NCI-H1092 treated with DMSO at 0.1 percent for 48 hours (cell line): Measurements from ENCODE around the gene PCID2.
"Not testable (repeated sequence)": the region's sequence is repeated elsewhere in the genome, so short reads cannot be mapped to it uniquely, and the experiment has no call there.

Experiments used
- DNase-seq: peaks from one replicate; lab custom pipeline; 2025; lab: John Stamatoyannopoulos, UW

PCID2 gene

DNA sequence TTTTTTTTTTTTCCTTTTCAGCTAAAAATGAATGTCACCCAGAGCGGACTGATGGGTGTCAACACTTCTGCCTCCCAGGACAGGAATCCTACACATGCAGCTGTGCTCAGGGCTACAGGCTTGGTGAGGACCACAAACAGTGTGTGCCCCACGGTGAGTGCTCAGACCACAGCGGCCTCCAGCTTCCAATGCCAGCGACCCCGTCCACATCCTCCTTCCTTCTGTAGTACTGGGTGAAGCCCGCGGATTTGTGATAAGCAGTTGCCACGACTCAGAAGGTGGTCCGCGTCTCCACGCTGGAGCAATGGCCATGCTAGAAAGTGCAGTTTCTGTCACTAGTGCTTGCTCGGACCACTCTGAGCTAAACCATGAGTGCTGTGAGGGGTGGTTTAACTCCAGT, 44.0 kb downstream of the PCID2 start:
- DNase-seq: no peak

DNA sequence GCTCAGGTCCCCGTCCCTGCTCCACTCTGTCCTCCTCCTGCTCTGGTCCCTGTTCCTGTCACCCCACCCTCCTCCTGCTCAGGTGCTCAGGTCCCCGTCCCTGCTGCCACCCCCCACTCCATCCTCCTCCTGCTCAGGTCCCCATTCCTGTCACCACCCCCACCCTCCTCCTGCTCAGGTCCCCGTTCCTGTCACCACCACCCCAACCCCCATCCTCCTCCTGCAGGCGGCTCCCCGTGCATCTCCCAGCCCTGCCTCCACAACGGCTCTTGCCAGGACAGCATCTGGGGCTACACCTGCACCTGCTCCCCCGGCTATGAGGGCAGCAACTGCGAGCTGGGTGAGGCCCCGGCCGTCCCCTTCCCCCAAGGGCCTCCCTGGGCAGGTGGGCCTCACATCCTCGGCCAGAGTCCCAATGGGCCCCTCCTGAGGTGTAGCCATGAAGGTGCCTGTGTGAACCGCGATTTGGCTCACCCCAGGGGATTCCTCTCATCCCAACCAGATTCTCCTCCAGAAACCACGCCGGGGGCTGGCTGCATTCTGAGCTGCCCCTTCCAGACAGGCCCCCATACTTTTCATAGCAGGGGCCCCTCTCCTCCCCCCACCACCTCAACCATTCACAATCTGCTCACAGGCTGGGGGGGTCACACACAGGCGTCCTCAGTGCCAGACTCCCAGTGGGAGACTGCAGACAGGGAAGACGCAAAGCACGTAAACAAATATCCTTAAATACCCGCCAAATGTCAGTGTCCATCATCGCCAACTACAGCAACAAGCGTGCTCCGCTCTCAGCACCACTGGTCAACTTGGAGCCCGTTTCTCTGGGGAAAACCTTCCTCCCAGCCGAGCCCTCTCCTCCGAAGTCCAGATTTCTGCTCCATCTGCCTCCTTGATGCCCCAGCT, 45.4 kb downstream of the PCID2 start:
- peak; percentile 53 for DNase-seq

DNA sequence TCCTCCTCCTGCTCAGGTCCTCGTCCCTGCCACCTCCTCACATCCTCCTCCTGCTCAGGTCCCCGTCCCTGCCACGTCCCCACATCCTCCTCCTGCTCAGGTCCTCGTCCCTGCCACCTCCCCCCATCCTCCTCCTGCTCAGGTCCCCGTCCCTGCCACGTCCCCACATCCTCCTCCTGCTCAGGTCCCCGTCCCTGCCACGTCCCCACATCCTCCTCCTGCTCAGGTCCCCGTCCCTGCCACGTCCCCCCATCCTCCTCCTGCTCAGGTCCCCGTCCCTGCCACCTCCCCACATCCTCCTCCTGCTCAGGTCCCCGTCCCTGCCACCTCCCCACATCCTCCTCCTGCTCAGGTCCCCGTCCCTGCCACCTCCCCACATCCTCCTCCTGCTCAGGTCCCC, 46.5 kb downstream of the PCID2 start:
- not testable (repeated sequence) for DNase-seq

DNA sequence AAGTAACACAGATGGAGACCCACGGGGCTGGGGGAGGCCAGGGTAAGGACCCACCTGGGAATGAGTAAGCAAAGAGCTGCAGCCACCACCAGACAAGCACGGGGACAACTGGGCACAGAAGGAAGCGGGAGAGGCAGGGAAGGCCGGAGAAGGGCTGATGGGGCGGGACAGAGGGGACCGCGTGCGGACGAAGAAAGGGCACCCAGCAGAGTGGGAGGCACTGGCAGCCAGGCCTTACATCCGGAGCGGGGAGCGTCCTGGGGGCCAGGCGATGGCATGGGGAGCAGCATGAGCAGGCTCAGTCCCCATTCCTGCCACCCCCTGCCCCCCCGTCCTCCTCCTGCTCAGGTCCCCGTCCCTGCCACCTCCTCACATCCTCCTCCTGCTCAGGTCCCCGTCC, 47.0 kb downstream of the PCID2 start:
- no peak for DNase-seq

DNA sequence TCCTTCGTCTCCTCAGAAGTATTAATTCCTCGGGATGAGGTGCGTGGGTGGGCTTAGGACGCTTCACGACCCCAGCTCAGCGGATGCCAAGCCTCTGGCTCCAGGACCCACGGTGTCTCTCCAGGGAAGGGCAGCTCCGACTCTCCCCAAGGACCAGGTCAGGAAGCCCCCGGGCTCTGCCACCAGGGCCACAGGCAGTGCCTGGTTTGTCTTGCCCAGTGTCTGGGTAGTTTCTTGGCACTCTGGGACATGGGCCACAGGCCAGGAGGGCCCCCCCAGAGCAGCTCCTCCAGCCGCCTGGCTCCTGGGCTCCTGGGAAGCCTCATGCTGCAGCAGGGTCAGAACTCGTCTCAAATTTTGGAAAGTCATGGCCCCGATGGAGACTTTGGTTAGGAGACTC, 47.5 kb downstream of the PCID2 start:
- no peak for DNase-seq

DNA sequence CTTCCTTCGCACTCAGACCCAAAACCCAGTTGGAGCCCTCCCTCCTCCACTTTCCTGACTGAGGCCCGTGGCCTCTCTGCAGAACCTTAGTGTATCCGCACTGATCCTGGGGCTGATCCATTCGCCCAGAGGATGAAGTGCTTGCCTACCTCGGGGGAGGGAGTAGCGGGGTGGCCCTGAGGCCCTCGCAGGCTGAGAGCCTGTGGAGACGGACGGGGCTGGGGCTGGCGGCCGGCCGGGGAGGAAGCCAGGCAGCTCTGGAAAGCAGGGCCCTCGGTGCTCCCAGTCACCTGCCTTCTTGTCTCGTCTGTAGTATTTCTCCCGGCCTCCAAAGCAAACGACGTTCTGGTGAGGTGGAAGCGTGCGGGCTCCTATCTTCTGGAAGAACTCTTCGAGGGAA, 48.8 kb downstream of the PCID2 start:
- no peak for DNase-seq

DNA sequence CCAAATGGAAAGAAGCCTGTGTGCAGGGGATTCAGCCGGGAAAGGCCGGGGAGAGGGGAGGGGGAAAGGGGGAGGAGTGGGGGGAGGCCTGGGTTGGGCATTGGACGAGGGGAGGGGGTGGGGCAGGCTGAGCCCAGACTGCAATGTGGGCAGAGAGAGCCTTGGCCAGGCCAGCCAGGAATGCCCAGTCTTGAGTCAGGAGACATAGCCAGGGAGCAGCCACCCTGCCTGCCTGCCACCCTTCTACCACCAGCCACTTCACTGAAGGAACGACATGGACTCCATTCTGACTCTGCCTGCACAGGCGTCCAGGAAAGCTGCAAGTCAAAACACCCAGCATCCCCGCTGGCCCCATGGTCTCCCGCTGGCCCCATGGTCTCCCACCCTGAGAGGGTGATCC, 49.5 kb downstream of the PCID2 start:
- no peak for DNase-seq

DNA sequence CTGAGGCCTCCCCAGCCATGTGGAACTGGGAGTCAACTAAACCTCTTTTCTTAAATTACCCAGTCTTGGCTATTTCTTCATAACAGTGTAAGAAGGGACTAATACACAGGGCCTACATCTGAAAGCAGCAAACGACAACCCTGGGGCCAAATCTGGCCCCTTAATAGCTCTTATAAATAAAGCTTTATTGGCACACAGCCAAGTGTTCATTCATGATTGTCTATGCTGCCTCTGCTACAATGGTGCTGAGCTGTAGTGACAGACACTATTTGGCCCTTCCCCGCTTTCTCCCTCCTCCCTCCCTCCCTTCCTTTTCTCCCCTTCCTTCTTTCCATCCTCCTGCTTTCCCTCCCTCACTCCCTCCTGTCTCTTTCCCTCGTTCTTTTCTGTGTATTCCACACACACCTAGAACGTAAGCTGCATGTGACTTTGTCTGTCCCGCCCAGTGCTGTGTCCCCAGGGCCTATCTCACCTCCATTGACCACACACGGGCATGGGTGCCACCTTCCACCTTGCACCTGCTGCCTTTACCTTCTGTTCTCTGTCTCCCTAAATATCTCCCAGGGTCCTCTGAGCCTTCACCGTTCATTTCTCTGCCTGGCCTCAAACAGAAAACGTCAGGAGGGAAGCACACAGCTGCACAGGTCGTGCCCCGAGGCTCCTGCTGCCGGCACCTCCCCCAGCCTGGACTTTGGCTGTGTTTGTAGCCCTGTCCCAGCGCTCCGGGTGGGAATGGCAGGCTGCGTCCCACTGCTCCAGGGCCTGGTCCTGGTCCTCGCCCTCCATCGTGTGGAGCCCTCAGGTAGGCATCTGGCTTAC, 50.3 kb downstream of the PCID2 start, which contains the start of gene PROZ:
Gene PROZ, plus strand, starts transcription at position 720 of the 819 bp plus-strand sequence. Its CDS starts 13 bp downstream, at position 733.
- DNase-seq: peak; percentile 10

DNA sequence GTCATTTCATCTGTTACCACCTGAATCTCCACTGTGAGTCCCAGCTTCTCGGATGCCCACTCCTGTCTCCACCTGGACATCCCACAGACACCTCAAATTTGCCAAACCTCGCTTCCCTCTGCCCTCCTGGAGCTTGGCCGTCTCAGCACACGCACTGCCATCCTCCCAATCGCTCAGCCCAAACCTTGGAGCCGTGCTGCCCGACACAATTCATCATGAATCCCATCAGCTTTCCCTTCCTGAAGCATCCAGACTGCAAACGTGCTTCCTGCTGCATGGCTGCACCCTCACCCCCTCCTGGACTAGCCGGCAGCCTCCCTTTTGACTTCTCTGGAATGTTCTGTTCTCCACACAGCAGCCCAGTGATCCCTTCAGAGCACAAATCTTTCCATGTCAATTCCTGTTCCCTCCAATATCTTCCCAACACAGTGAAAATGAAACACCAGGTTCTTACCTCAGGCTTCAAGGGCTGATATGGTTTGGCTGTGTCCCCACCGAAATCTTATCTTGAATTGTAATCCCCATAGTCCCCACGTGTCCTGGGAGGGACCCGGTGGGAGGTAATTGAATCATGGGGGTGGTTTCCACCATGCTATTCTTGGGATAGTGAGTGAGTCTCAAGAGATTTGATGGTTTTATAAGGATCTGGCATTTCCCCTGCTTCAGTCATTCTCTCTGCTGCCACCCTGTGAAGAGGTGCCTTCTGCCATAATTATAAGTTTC, 51.1 kb downstream of the PCID2 start:
- DNase-seq: no peak

DNA sequence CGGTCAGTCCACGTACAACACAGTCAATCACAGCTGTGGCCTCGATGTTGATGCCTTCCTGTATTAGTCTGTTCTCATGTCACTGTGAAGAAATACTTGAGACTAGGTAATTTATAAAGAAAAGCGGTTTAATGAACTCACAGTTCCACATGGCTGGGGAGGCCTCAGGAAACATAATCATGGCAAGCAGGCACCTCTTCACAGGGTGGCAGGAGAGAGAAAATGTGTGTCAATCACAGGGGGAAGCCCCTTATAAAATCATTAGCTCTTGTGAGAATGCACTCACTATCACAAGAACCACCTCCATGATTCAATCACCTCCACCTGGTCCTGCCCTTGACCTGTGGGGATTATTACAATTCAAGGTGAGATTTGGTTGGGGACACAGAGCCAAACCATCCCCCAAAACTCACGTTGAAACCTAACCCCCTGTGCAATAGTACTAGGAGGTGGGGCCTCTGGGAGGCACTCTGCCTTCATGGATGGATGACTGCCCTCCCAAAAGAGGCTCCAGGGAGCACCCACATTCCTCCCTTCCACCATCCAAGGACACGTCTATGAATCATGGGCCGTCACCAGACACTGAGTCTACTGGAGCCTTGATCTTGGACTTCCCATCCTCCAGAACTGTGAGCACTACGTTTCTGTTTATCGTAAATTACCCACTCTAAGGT, 52.4 kb downstream of the PCID2 start:
- no peak for DNase-seq

DNA sequence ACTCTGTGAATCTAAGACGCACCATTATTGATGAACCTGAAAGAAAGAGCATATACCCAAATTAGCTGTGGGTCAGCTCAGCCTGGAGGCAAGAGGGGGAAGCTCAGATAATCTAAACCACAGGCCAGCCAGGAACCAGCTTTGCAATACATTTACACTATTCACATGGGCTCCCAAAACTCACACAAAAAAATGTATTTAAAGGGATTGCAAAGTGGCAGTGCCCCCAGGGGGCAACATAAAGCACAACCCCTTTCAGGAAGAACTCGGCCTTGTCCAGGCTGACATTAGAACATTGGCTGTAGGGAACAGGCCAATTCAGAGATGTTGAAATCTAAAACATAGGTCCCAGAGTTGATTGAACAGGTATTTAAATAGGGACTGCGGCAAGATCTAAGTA, 53.3 kb downstream of the PCID2 start:
- no peak for DNase-seq

DNA sequence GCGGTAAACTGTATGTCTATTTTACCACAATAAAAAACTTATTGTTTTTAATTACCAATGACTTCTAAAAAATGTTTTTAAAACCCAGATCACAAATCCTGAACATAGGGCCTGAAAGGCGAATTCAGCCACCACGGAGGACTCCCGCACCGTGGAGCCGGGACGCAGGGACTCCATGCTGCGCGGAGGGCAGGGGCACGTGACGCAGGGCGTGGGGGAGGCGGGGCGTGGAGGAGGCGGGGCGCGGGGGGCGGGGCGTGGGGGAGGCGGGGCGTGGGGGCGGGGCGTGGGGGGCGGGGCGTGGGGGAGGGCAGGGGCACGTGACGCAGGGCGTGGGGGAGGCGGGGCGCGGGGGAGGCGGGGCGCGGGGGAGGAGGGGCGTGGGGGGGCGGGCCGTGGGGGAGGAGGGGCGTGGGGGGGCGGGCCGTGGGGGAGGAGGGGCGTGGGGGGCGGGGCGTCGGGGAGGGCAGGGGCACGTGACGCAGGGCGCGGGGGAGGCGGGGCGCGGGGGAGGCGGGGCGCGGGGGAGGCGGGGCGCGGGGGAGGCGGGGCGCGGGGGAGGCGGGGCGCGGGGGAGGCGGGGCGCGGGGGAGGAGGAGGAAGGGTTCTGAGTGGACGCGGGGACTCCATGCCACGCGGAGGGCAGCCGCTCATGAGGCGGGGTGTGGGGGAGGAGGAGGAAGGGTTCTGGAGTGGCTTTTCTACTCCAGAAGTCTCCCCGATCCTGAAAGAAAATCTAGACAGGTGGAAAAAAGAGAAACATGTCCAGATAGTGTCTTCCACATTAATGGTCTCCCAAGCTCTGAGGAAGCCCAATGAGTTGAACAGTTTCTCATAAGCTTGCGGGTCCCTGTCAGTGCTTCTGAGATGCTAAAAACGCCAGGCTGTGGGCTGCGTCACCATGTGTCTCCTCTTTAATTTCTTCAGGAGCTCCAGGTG, 54.4 kb downstream of the PCID2 start:
- DNase-seq: peak; percentile 68

DNA sequence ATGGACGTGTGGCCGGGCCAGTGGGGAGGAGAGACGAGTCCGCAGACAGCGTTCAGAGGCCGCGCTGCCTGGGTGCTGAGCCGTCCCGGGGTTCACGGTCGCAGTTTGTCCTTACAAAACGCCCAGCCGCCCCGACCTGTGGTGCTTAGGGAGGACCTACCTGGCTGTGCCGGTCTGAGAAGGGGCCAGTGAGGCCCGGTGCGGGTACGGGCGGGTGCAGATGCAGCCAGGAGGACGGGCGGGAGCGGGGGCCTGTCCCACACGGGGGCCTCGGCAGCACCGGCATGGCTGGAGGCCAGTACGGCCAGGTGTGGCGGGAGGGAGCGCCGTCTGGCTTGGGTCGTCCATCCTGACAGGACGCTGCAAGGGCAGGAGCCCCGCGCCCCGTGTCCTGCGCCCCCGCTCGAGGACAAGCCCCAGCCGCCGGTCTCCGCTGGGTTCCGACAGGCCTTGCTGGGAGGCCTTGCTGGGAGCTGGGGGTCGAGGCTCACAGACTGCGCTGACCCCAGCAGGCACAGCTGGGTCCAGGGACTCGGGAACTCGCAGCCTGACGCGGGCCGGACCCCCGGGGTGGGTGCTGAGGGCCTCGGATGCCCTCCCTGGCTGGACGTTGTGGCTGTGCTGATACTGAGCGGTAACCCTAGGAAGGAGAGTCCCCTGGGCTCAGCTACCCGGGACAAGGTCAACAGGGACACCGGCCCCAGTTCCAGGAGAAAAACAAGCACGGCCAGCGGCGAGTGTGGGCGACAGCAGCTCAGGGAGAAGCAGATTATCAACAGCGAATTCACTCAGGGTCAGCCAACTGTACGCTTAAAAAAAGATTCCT, 55.3 kb downstream of the PCID2 start:
- DNase-seq: no peak

DNA sequence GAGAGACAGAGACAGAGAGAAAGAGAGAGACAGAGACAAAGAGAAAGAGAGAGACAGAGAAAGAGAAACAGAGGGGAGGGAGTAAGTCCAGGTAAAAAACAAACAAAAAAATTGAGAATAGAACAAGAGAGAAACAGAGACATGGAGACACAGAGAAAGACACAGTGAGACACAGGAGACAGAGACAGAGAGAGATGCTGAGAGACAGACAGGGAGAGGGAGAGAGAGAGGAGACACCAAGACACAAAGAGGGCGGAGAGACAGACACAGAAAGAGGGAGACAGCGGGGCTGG, 55.8 kb downstream of the PCID2 start:
- peak; percentile 35 for DNase-seq

DNA sequence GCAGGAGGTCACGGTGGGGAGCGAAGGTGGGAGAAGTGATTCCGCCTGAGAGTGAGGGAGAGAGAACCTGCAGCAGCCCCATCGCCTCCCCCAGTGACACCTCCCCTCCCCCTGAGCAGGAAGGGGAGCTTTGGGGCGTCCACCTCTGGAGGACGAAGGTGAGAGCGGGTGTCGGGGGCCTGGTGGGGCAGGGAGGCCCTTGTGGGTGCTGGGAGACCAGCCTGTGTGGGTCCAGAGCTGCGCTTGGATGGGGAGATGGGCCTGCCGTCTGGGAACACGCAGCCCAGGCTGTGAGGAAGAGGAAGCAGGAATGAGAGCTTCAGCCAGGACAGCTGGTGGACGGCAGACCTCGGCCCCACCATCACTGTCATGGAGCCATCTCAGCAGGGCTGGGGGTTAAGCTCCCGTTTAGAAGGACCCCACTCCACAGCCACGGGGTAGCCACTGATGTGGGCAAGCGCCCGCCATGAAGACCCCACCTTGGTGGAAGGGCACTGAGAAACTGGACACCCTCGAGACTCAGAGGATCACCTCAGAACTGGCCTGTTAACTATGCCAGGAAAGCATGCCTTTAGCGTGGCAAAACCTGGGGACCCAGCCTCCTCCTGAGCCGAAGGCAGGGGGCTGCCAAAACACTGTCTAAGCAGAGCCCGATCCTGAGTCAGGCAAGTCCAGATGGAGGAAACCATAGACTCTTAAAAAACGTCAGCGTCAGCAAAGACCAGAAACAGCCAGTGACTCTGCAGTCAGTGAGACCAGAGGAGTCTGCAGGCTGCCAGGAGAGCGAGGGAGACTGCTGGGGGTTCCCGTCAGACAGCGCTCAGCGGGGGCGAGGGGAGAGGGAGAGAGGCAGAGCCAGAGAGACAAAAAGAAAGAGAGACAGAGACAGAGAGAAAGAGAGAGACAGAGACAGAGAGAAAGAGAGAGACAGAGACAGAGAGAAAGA, 56.5 kb downstream of the PCID2 start:
- peak; percentile 35 for DNase-seq

DNA sequence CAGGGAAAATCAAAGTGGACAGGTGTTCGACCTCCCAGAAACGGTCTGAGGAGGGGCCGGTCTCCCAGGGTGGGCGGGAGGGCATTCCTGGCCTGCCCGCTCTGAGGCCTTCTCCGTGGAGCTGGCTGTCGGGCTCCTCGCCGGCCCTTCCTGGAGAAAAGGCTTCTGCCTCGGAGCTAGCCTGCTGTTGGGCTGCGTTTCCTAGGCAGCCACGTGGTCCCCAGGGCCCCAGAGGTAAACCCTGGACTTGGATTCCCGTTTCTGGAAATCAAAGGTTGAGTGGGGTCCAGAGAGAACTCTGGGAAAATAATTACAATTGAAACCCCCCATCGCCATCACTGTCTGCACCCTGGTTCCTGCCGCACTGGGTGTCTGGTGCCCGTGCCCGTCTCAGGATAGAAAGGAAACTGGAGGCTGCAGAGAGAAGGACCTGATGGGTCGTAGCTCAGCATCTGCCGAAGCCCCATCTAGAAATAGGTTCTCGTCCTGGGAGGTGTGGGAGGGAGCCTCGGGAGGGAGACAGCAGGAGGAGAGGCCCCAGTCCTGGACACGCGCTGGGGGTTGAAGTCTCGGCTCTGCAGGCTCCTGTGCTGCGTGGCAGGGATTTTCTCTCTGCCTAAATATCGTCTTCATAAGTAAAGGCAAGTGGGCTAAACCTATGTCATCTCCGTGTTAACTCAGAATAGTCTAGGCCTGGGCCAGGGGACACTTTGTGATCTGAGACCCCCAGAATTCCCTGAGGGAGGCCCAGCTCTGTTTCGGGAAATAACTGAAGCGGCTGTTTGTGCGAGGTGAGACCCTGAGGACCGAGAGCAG, 57.7 kb downstream of the PCID2 start:
- no peak for DNase-seq

DNA sequence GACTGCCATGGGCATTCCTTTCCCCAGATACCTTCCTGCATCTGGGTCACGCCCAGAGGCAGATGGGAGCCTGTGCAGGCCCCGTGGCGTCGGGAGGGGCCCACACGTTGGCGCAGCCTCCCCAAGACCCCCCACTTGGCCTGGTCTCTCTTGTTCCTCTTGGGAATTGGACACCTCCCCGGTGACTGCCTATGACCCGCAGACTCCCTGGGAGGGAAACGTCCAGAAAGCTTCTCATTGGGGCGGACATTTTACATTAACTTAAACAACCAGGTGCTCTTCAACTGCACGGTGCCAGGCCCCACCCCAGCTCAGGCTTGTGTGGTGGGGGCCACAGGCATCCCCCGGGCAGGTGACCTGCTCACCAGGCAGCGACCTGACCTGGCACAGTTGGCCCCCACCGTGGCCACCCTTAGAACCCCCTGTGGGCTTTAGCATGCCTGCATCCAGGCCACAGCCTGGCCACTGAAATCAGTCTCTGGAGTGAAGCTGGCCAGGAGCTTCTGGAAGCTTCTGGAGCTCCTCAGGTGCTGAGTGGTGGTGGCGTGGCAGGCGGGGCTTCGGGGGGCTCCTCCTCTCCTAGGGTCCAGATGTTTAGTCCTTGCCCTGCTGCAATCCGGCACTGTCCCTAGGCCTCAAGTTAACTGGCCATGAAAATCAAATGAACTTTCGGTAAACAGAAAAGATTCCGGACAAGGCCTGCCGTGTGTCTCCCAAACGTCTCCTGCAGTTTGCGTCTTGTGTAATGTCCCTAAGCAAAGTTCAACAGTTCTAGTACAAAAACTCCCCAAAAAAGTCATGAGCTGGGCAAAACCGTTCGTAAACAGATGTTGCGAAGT, 58.5 kb downstream of the PCID2 start:
- no peak for DNase-seq
